CD4-positive, alpha-beta T cell (primary cell): Measurements from ENCODE around the gene FAM186B. TPM values are rescaled to one million over a fixed set of nuclear protein-coding genes. Genes with fewer than 3 reads are reported as not detected.

Source experiments
- ATAC-seq: fragments of 200-7000 bp; cut with Tn5 transposase; one replicate; pipeline ENCODE4 v1.10.0; 2022; ENCODE audit warnings: mild to moderate bottlenecking; ENCODE audit not compliant: poor library complexity
- CTCF ChIA-PET: fragments of 350-600 bp; sonication (Branson Sonifier 250); formaldehyde crosslinking; loops from one replicate; lab custom pipeline; 2021; ENCODE audit warnings: antibody characterized with exemption, inconsistent platforms; lab: Charles Lee
- POLR2A ChIA-PET: fragments of 350-600 bp; sonication (Branson Sonifier 250); formaldehyde crosslinking; loops from one replicate; lab custom pipeline; 2021; ENCODE audit warnings: antibody characterized with exemption, inconsistent platforms; lab: Charles Lee
- DNase-seq, 14 experiments: peaks; one replicate each; pipeline ENCODE4 v3.0.0-alpha.2; 2013 to 2020; ENCODE audit warnings: mixed read lengths in 2 of 14
- H3K27ac ChIP-seq, 2 donors: one replicate each; pipeline versions ENCODE4 v1.5.1 to v1.7.0; 2013; ENCODE audit warnings: low read length in 2 of 2, low read depth in 1 of 2, mild to moderate bottlenecking in 1 of 2
- H3K27me3 ChIP-seq, 2 experiments: 1 replicate in 1 of 2; 2 replicates in 1 of 2; pipeline versions ENCODE4 v1.6.1 to v1.7.0; 2013; ENCODE audit warnings: low read length in 2 of 2, control low read depth in 1 of 2, mild to moderate bottlenecking in 1 of 2, moderate library complexity in 1 of 2; ENCODE audit not compliant: insufficient read depth in 2 of 2, control insufficient read depth in 1 of 2
- H3K36me3 ChIP-seq: one replicate; pipeline ENCODE4 v1.6.1; 2013; ENCODE audit warnings: low read length, control low read depth; ENCODE audit not compliant: insufficient read depth
- H3K4me1 ChIP-seq: one replicate; pipeline ENCODE4 v1.6.1; 2013; ENCODE audit warnings: low read length, control low read depth; ENCODE audit not compliant: insufficient read depth
- H3K4me3 ChIP-seq: one replicate; pipeline ENCODE4 v1.5.1; 2013; ENCODE audit warnings: mild to moderate bottlenecking, low read length, moderate library complexity
- H3K9me3 ChIP-seq, 2 experiments: 1 replicate in 1 of 2; 2 replicates in 1 of 2; pipeline versions ENCODE4 v1.6.1 to v1.7.0; 2013; ENCODE audit warnings: low read length in 2 of 2, mild to moderate bottlenecking in 2 of 2, control low read depth in 1 of 2, moderate library complexity in 1 of 2; ENCODE audit not compliant: control insufficient read depth in 1 of 2, insufficient read depth in 1 of 2
- H3K27ac Mint-ChIP-seq: one replicate; pipeline ENCODE4 v1.8.0; 2020; ENCODE audit warnings: mixed read lengths
- H3K27me3 Mint-ChIP-seq: one replicate; pipeline ENCODE4 v1.8.0; 2021; ENCODE audit warnings: mixed read lengths
- H3K36me3 Mint-ChIP-seq: one replicate; pipeline ENCODE4 v1.8.0; 2021; ENCODE audit warnings: low read depth, mixed read lengths
- H3K4me1 Mint-ChIP-seq: one replicate; pipeline ENCODE4 v1.8.0; 2021; ENCODE audit warnings: low read depth, mixed read lengths
- H3K4me3 Mint-ChIP-seq: one replicate; pipeline ENCODE4 v1.8.0; 2020; ENCODE audit warnings: mild to moderate bottlenecking, mixed read lengths
- H3K9me3 Mint-ChIP-seq: one replicate; pipeline ENCODE4 v1.8.0; 2020; ENCODE audit warnings: mixed read lengths
- intact Hi-C, 2 experiments: fragments of 100-400 bp; cut with DNase I in 1 of 2; cut with micrococcal nuclease in 1 of 2; formaldehyde crosslinking; loops; one replicate each; pipeline versions ENCODE4 v1.15.1 to v1.9.0; 2023 to 2025; cut with DNase I, micrococcal nuclease
- total RNA-seq, 174 experiments: library from RNA in 2 of 174; stranded (reverse) in 2 of 174; gene quantifications; one replicate each; pipeline ENCODE4 v1.2.3 and lab custom pipeline; 2021 to 2026
- TF ChIP-seq, protein P1 (sequence below): fragments of 200-600 bp; IDR thresholded peaks from one replicate; pipeline ENCODE4 v1.8.0; 2022; ENCODE audit warnings: antibody characterized with exemption, mild to moderate bottlenecking

Gene FAM186B
- total RNA-seq, 2 experiments from 2014 or later, result 0.64 to 0.74 TPM

DNA sequence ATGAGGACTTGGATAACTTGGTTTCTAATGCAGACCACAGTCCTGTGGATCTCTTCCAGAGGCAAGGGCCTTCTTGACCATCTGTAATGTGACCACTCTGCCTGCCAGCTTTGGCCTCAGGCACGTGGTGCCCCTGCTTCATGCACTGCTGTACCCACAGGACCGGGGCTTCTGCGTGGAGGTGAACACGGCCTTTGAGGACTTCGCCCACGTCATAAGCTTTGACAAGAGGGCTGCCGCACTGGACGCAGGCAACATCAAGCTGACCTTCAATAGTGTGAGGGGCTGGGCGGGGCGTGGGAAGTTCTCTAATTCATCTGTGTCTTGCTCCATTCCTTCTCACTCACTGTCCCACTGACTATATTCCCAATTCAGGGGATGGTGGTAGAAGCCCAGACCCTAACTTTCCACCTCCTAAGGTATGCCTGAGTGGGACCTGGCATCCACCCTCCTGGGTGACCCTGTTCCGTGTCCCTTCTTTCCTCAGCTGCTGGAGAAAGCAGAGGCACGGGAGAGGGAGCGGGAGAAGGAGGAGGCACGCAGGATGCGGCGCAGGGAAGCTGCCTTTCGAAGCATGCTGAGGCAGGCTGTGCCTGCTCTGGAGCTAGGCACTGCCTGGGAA, 36.4 kb upstream of the FAM186B start:
- intact Hi-C loops, result no loop called here
- Histone ChIP-seq H3K9me3 (no peaks in the 10 kb centered on the region), H3K4me3 (no peak overlapping the region), H3K27ac (no peak overlapping the region), H3K36me3 (peaks cover 17% of the 10 kb centered on the region), H3K27me3 (no peaks in the 10 kb centered on the region), H3K4me1 (peaks cover 21% of the 10 kb centered on the region)
- ChIA-PET POLR2A (no interaction called here), CTCF (interaction anchor here (2.7 kb wide), 1 partner anchor 99 kb away, joined by 6 read pairs; the partner anchor contains the start of gene TMBIM6)
- Mint-ChIP-seq H3K4me1 (peaks cover 31% of the 10 kb centered on the region), H3K27me3 (no peaks in the 10 kb centered on the region), H3K27ac (no peak overlapping the region), H3K9me3 (no peaks in the 10 kb centered on the region), H3K36me3 (peaks cover 28% of the 10 kb centered on the region), H3K4me3 (no peak overlapping the region)
- TF ChIP-seq, protein P1, sequence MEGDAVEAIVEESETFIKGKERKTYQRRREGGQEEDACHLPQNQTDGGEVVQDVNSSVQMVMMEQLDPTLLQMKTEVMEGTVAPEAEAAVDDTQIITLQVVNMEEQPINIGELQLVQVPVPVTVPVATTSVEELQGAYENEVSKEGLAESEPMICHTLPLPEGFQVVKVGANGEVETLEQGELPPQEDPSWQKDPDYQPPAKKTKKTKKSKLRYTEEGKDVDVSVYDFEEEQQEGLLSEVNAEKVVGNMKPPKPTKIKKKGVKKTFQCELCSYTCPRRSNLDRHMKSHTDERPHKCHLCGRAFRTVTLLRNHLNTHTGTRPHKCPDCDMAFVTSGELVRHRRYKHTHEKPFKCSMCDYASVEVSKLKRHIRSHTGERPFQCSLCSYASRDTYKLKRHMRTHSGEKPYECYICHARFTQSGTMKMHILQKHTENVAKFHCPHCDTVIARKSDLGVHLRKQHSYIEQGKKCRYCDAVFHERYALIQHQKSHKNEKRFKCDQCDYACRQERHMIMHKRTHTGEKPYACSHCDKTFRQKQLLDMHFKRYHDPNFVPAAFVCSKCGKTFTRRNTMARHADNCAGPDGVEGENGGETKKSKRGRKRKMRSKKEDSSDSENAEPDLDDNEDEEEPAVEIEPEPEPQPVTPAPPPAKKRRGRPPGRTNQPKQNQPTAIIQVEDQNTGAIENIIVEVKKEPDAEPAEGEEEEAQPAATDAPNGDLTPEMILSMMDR, result no peak
- ATAC-seq (no peak), DNase-seq (no peak)

DNA sequence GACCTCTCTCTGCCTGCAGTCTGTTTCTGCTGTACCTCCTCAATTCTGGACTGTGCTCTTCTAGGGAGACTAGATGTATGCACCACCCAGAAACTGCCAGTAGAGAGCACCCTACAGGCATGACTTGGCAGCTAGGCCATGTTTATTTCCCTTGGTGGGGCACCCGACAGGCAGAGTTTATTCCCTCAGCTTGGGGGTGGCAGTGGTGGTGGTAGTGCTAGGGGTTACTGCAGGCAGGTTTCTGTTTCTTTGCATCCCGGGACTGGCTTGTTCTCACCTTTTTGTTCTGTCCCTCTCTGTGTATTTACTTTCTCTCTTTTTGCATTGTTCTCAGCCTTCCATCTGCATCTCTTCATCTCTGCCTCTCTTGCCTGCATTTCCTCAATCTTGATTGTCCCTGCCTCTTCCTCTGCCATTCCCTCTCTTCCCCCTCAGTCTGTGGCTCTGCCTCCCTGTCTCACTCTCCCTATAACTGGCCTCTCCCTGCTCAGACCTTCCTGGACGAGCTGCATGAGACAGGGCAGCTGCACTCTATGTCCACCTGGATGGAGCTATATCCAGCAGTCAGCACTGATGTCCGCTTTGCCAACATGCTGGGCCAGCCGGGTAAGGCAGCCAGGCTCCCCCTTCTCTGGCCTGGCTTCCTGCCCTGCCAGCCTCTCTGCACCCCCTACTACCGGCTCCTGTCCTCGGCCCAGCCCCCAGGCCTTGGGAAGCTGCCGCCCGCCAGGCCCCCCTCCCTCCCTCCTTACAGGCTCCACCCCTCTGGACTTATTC, 31.7 kb upstream of the FAM186B start:
- CTCF ChIA-PET, result interaction anchor here (0.6 to 3.7 kb wide), 25 partner anchors 9 to 279 kb away, joined by 3 to 26 read pairs (median 5); partner anchors contain the start of genes FMNL3, PRPF40B and TMBIM6
- H3K27ac ChIP-seq, result no peak overlapping the region
- intact Hi-C loops, result loop anchor here in 1 of 2 experiments (2.0 to 5.0 kb wide), 2 partner anchors 70 to 200 kb away; partner anchors contain the start of gene FMNL3

DNA sequence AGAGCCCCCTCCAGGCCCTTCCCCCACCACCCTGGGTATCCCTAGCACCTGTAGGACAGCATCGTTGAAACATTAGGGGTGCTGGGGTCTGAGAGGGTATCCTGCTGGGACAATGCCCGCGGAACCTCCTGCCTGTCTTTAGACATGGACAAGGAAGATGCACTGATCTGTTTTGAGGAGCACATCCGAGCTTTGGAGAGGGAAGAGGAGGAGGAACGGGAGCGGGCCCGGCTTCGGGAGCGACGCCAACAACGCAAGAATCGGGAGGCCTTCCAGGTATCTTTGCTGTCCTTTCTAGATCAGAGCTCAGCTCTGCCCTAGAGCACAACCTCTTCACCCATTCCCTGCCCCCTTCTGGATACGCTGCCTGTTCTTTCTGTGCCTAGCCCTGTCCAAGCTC, 31.1 kb upstream of the FAM186B start:
- Histone ChIP-seq H3K4me1 (peaks cover 19% of the 10 kb centered on the region), H3K36me3 (peaks cover 3% of the 10 kb centered on the region), H3K4me3 (no peak overlapping the region), H3K9me3 (no peaks in the 10 kb centered on the region), H3K27ac (no peak overlapping the region), H3K27me3 (no peaks in the 10 kb centered on the region)
- Mint-ChIP-seq H3K36me3 (no peaks in the 10 kb centered on the region), H3K27ac (peak overlapping the region; percentile 2), H3K4me1 (peaks cover 25% of the 10 kb centered on the region), H3K27me3 (no peaks in the 10 kb centered on the region), H3K4me3 (no peak overlapping the region), H3K9me3 (no peaks in the 10 kb centered on the region)
- ChIA-PET POLR2A (interaction anchor here (1.1 to 3.6 kb wide), 4 partner anchors 14 to 105 kb away, joined by 3 to 16 read pairs (median 10); partner anchors contain the start of genes FMNL3, PRPF40B and TMBIM6), CTCF (interaction anchor here (0.7 to 3.7 kb wide), 21 partner anchors 9 to 278 kb away, joined by 3 to 26 read pairs (median 5); partner anchors contain the start of genes PRPF40B and TMBIM6)
- DNase-seq, result no peak
- TF ChIP-seq, protein P1, result no peak
- no peak for ATAC-seq
- intact Hi-C loops, result loop anchor here in 1 of 2 experiments (2.0 to 5.0 kb wide), 2 partner anchors 70 to 201 kb away; partner anchors contain the start of gene FMNL3

More for the DNA sequence above, 31.7 kb upstream of the FAM186B start:
- ATAC-seq (peak; percentile 99), DNase-seq (peak; percentile 31 to 79 (median 47))
- POLR2A ChIA-PET, result interaction anchor here (1.1 to 3.6 kb wide), 4 partner anchors 15 to 104 kb away, joined by 3 to 16 read pairs (median 10); partner anchors contain the start of genes FMNL3, PRPF40B and TMBIM6
- H3K27me3 ChIP-seq, result no peaks in the 10 kb centered on the region
- H3K9me3 ChIP-seq, result no peaks in the 10 kb centered on the region
- TF ChIP-seq, protein P1, result peak; percentile 54
- no peaks in the 10 kb centered on the region for H3K9me3 Mint-ChIP-seq
- H3K4me3 Mint-ChIP-seq, result no peak overlapping the region
- H3K36me3 Mint-ChIP-seq, result no peaks in the 10 kb centered on the region
- peaks cover 3% of the 10 kb centered on the region for H3K36me3 ChIP-seq
- H3K27ac Mint-ChIP-seq, result peak overlapping the region; percentile 2
- H3K4me1 ChIP-seq, result peaks cover 19% of the 10 kb centered on the region
- H3K4me1 Mint-ChIP-seq, result peaks cover 25% of the 10 kb centered on the region
- no peaks in the 10 kb centered on the region for H3K27me3 Mint-ChIP-seq
- H3K4me3 ChIP-seq, result no peak overlapping the region
